ENCODE measurements around the gene SNAPC4.

The SNAPC4 gene

GRCh38 chr9:136439481-136440408, 39.8 kb upstream of the SNAPC4 start, which contains the start of gene INPP5E:
TSS of gene INPP5E (minus strand) at chr9:136439845. CDS start at chr9:136439419, 426 bp downstream.
- DNase-seq (ENCODE audit: low spot score) (peak; percentile 58), ATAC-seq (ENCODE audit: low read depth) (peak; percentile 70)
- H3K9me3 ChIP-seq (ENCODE audit: severe bottlenecking) = no peaks in the 10 kb centered on the region
- H3K36me3 ChIP-seq (ENCODE audit: low read depth) = peaks cover 63% of the 10 kb centered on the region
- peak within 1 kb of the TSS; percentile 67 for H3K4me3 ChIP-seq (ENCODE audit: severe bottlenecking)
- H3K27ac ChIP-seq (ENCODE audit: poor library complexity, severe bottlenecking) = peak within 1 kb of the TSS; percentile 54
- peaks cover 6% of the 10 kb centered on the region for H3K4me1 ChIP-seq (ENCODE audit: insufficient read depth, poor library complexity, severe bottlenecking)
- H3K27me3 ChIP-seq (ENCODE audit: insufficient read depth, poor library complexity, severe bottlenecking) = no peaks in the 10 kb centered on the region
- peak; percentile 96 for TF ChIP-seq CTCF (IDR thresholded peaks at IDR 0.05; ENCODE audit: poor library complexity, severe bottlenecking)

GRCh38 chr9:136438548-136439480, 38.8 kb upstream of the SNAPC4 start:
- Histone ChIP-seq H3K36me3 (ENCODE audit: low read depth) (peaks cover 54% of the 10 kb centered on the region), H3K4me3 (ENCODE audit: severe bottlenecking) (peak overlapping the region; percentile 67), H3K27me3 (ENCODE audit: insufficient read depth, poor library complexity, severe bottlenecking) (no peaks in the 10 kb centered on the region), H3K9me3 (ENCODE audit: severe bottlenecking) (no peaks in the 10 kb centered on the region), H3K4me1 (ENCODE audit: insufficient read depth, poor library complexity, severe bottlenecking) (peaks cover 6% of the 10 kb centered on the region), H3K27ac (ENCODE audit: poor library complexity, severe bottlenecking) (peak overlapping the region; percentile 54)
- TF ChIP-seq CTCF (IDR thresholded peaks at IDR 0.05; ENCODE audit: poor library complexity, severe bottlenecking) = no peak
- DNase-seq (ENCODE audit: low spot score) (peak; percentile 73), ATAC-seq (ENCODE audit: low read depth) (peak; percentile 53)

GRCh38 chr9:136437839-136438547, 38.0 kb upstream of the SNAPC4 start:
- H3K27ac ChIP-seq (ENCODE audit: poor library complexity, severe bottlenecking) = peak overlapping the region; percentile 54
- no peak for DNase-seq (ENCODE audit: low spot score)
- peak overlapping the region; percentile 67 for H3K4me3 ChIP-seq (ENCODE audit: severe bottlenecking)
- no peak; the same call in 1 of the 3 replicates for ATAC-seq (ENCODE audit: low read depth)
- H3K27me3 ChIP-seq (ENCODE audit: insufficient read depth, poor library complexity, severe bottlenecking) = no peaks in the 10 kb centered on the region
- H3K36me3 ChIP-seq (ENCODE audit: low read depth) = peaks cover 46% of the 10 kb centered on the region
- no peak for TF ChIP-seq CTCF (IDR thresholded peaks at IDR 0.05; ENCODE audit: poor library complexity, severe bottlenecking)
- peaks cover 6% of the 10 kb centered on the region for H3K4me1 ChIP-seq (ENCODE audit: insufficient read depth, poor library complexity, severe bottlenecking)
- H3K9me3 ChIP-seq (ENCODE audit: severe bottlenecking) = no peaks in the 10 kb centered on the region

- Histone ChIP-seq H3K36me3 (ENCODE audit: low read depth) (peaks cover 43% of the 10 kb centered on the region), H3K9me3 (ENCODE audit: severe bottlenecking) (no peaks in the 10 kb centered on the region), H3K27ac (ENCODE audit: poor library complexity, severe bottlenecking) (no peak overlapping the region), H3K4me1 (ENCODE audit: insufficient read depth, poor library complexity, severe bottlenecking) (peaks cover 6% of the 10 kb centered on the region), H3K27me3 (ENCODE audit: insufficient read depth, poor library complexity, severe bottlenecking) (no peaks in the 10 kb centered on the region), H3K4me3 (ENCODE audit: severe bottlenecking) (peak overlapping the region; percentile 67)
- TF ChIP-seq CTCF (IDR thresholded peaks at IDR 0.05; ENCODE audit: poor library complexity, severe bottlenecking) = no peak
- DNase-seq (ENCODE audit: low spot score) (no peak), ATAC-seq (ENCODE audit: low read depth) (no peak)
Observed at GRCh38 chr9:136437430-136437829, 37.5 kb upstream of the SNAPC4 start.

Measured in RWPE2 (cell line).